ENCODE measurements around the gene NEBL. TPM values are rescaled to one million over a fixed set of nuclear protein-coding genes. Genes with fewer than 3 reads are reported as not detected.

Gene NEBL
- total RNA-seq, 1 experiment from 2014 or later = 0.42 TPM

GRCh38 chr10:20778008-20778757, 118.9 kb downstream of the NEBL start:
- no peak for DNase-seq (ENCODE audit: low read depth)

DNA sequence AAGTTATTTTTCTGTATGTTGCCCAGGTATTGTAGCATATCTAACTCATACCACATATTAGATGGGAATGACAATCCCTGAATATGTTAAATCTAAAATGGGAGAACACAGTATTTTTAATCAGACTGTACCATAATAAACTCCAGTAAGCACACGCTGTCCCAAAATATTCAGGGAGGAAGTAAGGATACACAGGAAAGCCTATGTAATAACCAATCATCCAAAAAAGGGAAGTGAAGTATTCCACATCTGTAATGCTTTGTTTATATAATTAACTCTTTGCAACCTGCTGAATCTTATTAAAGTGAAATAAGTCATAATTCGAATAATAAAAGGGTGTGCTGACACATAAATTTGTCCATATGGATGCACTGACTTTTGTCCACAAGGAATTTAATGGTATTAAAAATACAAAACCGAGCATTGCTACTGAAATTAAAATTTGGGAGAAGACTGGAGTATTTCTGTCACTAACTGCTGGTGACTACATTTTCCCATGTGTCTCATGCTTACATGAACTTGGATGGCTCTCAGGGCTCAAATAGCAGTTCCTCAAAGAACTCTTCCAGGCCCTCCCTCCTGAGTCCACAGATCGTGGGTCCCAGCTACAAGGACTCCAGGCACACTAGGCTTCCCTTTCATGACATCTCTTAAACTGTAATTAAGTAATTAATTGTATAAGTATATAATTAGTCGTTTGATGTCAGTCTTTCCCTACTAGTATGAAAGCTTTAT, 120.6 kb downstream of the NEBL start:
- no peak for DNase-seq (ENCODE audit: low read depth)

DNA sequence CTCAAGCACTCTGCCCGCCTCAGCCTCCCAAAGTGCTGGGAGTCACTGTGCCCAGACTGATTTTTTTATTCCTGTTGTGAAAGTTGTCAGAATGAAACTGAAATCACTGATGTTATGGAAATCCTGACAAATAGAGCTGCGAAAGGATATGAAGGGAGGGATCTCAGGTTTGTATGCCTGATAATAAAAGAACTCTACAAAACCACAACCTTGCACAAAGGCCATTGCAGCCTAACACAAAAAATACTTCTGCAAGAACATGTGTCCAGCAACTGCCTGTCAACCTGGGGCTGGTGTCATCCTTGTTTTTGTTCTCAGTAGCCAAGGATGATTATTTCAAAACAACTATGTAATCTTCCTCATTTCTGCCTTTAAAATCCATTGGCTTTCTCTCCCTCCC, 126.1 kb downstream of the NEBL start:
- DNase-seq (ENCODE audit: low read depth) = no peak

DNA sequence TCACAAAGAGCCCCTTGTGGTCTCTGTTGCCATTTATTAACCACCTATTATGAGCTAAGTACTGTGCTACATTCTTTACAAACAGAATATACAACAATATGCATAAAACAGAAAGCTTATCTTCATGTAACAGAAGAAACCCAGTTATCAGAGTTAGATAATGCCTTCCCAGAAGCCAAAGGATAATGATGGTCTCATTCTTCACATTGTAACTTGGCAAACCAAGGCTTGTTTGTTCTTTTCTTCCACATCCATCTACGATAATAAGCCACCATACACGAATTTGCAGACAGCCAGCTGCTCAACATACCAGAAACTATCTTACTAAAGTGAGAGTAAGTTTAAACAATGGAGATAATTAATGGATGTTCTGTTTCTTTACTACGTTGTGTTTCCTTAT, 127.6 kb downstream of the NEBL start:
- DNase-seq (ENCODE audit: low read depth) = no peak

DNA sequence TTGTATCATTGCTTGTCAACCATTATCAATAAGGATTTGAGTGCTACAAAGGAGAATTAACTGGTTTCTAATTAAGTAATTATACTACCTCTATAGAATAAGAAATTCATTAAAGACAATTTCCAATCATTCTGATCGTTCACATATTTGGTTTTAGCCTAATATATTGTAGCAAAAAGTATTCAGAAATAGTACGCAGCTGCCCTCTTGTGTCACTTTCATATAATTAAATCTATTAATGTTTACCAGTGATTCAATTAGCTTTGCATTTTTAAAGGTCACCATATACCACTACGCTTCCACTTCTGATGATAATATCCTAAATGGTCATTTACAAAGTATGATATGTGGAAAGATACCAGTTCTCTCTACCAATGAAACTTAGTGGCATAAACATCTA, 128.3 kb downstream of the NEBL start:
- no peak for DNase-seq (ENCODE audit: low read depth)

GRCh38 chr10:20767028-20767427, 130.1 kb downstream of the NEBL start:
- peak; percentile 20 for DNase-seq (ENCODE audit: low read depth)

GRCh38 chr10:20765066-20765465, 132.0 kb downstream of the NEBL start:
- no peak for DNase-seq (ENCODE audit: low read depth)

GRCh38 chr10:20760460-20760859, 136.7 kb downstream of the NEBL start:
- no peak for DNase-seq (ENCODE audit: low read depth)

- DNase-seq (ENCODE audit: low read depth) = no peak
These were observed 148.6 kb downstream of the NEBL start for GRCh38 chr10:20748551-20748950.

DNA sequence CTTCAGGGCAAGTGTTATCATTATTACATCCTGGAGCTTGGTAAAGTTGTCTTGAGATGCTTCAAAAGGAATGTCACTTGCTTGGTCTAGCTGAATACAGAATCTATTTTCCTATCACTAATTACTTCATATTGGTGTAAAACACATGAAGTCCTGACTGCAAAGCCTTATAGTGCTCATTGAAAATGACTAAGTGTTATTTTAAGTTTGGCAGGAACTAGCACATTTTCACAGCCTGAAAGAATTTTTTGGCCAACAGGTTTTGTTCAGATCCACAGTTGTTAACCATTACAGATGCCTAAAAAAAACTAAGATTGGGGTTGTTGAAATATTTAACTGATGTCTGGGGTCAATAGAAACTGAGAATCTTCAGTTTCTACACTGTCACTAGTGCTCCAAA, 149.3 kb downstream of the NEBL start:
- no peak for DNase-seq (ENCODE audit: low read depth)

DNA sequence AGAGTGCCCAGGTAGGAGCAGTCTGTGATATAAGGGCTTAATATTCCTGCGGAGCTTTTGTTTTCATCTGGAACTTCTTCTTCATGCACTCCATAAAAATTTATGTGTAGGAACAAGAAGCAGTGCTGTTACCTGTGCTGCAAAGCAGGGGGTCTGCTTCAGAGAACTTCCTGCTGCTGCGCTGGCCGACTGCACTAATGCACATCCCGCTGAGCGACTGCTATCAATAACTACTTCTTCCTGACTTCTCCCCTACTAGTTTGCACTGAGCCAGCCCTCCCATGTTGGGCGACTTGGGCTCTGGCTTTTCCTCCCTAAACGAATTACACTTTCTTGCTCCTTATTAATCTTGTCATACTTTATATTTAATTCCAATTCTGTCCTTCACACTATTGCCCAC, 150.3 kb downstream of the NEBL start:
- no peak for DNase-seq (ENCODE audit: low read depth)

DNA sequence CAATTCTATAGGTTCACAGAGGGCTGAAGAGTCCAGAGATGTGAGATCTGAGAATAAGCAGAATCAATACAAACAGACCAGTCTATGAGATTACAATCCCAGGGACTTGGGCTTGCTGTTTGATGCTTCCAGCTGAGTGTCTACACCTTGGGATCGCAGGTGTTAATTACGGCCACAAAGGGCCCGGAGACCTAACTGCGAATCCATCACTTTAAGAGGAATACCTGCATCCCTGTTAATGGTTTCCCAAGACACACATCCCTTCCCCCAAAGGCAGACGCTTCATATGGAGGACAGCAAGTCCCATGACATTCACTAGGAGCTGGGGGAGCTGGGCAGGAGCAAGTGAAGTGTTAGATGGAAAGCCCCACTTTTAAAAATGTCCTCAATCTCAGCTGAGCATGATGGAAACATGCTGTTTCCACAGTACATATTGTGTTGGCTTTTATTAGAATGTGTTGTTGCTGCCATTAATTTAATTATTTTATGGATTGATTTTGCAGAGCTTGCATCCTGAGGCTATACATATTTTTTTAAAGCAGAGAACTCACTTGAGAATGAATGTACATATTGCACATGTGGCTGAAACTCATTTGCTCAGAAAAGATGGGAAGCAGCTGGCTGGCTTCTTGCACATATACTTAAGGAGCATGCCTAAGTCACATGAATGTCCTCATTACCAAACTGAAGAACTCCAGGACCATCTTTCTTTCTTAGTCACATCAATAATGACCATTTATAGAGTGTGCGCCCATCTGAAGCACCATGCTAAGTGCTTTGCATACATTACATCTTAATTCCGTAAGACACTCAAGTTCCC, 151.3 kb downstream of the NEBL start:
- DNase-seq (ENCODE audit: low read depth) = no peak

- DNase-seq (ENCODE audit: low read depth) = no peak
These were observed 152.3 kb downstream of the NEBL start for GRCh38 chr10:20744821-20745220.

DNA sequence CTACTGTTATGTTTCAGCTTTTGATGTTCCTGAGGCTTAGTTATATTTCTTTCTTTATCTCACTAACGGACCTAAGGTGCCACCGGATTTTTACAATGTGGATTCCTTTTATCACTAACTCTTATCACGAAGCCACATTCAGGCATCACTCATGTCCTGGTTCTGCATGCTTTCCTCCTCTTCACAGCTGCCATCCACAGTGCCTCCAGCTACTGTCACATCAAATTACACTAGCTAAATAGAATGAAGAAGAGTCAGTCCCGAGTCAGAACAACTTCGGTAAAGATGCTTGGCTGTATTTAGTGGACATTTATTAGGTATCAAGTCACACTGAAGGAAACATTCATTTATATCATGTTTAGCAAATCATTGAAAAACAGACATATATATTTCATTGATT, 153.2 kb downstream of the NEBL start:
- no peak for DNase-seq (ENCODE audit: low read depth)

DNA sequence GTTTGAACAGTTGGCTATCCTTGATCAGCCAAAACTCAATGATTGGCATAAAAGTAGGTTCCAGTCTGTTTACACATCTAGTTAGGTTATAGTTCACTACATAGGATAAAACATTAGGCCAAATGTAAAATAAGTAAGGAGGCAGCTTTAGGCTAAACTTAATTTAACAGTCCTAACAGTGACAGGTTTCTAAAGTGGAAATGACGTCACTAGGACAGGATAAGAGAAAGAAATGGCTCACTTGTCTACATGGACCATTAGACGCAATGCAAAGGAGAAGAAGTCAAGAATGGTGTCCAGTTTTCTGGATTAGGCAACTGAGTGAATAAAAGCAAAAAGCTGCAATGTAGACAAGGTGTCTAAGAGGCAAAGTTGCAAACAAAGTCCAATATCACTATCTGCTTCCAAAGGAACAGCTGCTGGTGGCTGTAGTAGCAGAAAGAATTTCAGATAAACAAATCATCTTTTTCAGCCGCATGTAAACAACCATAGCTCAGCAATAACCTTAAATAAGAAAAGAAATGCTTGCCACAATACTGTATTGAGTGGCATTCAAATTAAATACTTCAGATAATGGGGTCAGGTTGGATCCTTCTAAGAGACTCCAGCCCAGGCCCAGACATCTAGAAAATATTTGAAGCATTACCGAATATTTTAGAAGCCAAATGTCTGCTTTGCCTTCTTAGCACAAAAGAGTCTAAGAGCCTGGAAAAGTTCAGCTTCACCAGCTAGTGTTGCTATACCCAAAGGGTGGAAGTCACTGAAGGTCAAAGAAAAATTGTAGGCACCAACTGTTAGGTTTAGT, 154.2 kb downstream of the NEBL start:
- no peak for DNase-seq (ENCODE audit: low read depth)

GRCh38 chr10:20740120-20740519, 157.0 kb downstream of the NEBL start:
- DNase-seq (ENCODE audit: low read depth) = no peak

- DNase-seq (ENCODE audit: low read depth) = no peak
These were observed 160.0 kb downstream of the NEBL start for GRCh38 chr10:20737107-20737506.
